Germinal center (tissue), 1 donor: ENCODE measurements around the gene MYBPC3.
A peak's percentile ranks its signal among the peaks of the same experiment; 100 is the strongest.
"Not testable (repeated sequence)": the region's sequence is repeated elsewhere in the genome, so short reads cannot be mapped to it uniquely, and the experiment has no call there.

Source experiments
- DNase-seq: peaks from one replicate; pipeline ENCODE4 v3.0.0; 2012; ENCODE audit warnings: mixed read lengths, low spot score

Gene MYBPC3

GRCh38 chr11:47318166-47318565, 34.3 kb downstream of the MYBPC3 start:
- DNase-seq = peak; percentile 72

GRCh38 chr11:47317064-47317828, 35.3 kb downstream of the MYBPC3 start:
- peak; percentile 77 for DNase-seq

GRCh38 chr11:47316501-47316900, 36.0 kb downstream of the MYBPC3 start:
- not testable (repeated sequence) for DNase-seq

GRCh38 chr11:47314992-47315391, 37.5 kb downstream of the MYBPC3 start:
- DNase-seq = no peak

- DNase-seq = no peak
Measured at GRCh38 chr11:47308050-47308823, 44.3 kb downstream of the MYBPC3 start.

GRCh38 chr11:47306484-47306844, 46.0 kb downstream of the MYBPC3 start:
- no peak for DNase-seq

GRCh38 chr11:47305734-47306483, 46.6 kb downstream of the MYBPC3 start:
- no peak for DNase-seq

GRCh38 chr11:47302853-47303252, 49.6 kb downstream of the MYBPC3 start:
- no peak for DNase-seq

GRCh38 chr11:47299078-47299477, 53.4 kb downstream of the MYBPC3 start:
- DNase-seq = no peak

- no peak for DNase-seq
Measured at GRCh38 chr11:47296045-47296444, 56.5 kb downstream of the MYBPC3 start.

- no peak for DNase-seq
Measured at GRCh38 chr11:47295385-47295784, 57.1 kb downstream of the MYBPC3 start.

- DNase-seq = no peak
Measured at GRCh38 chr11:47289856-47290255, 62.6 kb downstream of the MYBPC3 start.

- no peak for DNase-seq
Measured at GRCh38 chr11:47288066-47288465, 64.4 kb downstream of the MYBPC3 start.

- DNase-seq = no peak
Measured at GRCh38 chr11:47285969-47286770, 66.3 kb downstream of the MYBPC3 start.

GRCh38 chr11:47284151-47284550, 68.4 kb downstream of the MYBPC3 start:
- no peak for DNase-seq

GRCh38 chr11:47282462-47282861, 70.0 kb downstream of the MYBPC3 start:
- no peak for DNase-seq
